Right renal cortex interstitium (tissue), 3 donors: ENCODE measurements around the gene OR12D2. TPM values are rescaled to one million over a fixed set of nuclear protein-coding genes. Genes with fewer than 3 reads are reported as not detected.
"Not testable (repeated sequence)": the region's sequence is repeated elsewhere in the genome, so short reads cannot be mapped to it uniquely, and the experiment has no call there.

Experiments
- DNase-seq, 3 donors: peaks; one replicate each; pipeline ENCODE4 v3.0.0-alpha.2; 2013; ENCODE audit warnings: low read depth in 3 of 3, low spot score in 2 of 3
- polyA plus RNA-seq, 3 donors: library from polyadenylated mRNA; unstranded; fragments of 120-200 nt; gene quantifications; one replicate each; pipeline ENCODE4 v1.2.1, GENCODE V29; 2013; ENCODE audit not compliant: insufficient read length in 3 of 3

OR12D2 gene
- not detected for polyA plus RNA-seq

DNA sequence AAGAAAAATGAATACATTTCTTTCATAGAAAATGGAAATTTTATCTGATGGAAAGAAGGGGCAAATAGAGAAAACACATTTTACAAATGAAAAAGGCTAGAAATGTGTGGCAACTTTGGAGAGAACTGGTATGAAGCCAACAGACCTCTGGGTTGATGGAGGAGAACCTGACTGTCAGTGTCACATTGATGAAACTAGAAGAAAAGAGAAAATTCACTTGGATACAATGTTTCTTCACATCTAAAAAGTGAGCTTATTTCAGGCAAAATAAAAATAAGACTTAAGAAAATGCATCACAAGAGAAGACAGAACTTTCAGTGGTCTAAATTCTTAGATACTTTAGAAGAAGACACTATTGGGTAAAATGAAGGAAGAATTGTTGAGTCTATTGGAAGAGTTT is at the start of gene OR12D2:
Gene OR12D2 (plus strand): TSS at position 301 of the 400 bp plus-strand sequence. CDS start 1,069 bp downstream, outside the sequence.
- DNase-seq = no peak

- DNase-seq = not testable (repeated sequence)
These were observed 46.1 kb upstream of the OR12D2 start for GRCh38 chr6:29349348-29349747.

DNA sequence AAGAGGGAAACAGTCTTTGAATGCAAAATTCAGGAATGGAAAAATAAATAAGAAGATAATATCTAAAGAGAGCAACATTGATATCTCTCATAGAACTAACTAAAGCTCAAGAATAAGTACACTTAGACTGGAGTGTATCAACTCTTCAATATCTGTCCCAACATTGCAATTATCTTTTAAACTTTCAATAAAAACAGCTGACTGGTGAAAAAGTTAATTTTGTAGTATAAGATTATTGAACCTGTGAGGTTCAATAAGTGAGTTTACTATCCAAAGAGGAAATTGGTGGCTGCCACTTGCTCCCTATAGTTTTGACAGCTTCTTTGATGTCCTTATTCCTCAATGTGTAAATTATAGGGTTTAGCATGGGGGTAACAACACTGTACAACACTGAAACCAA is 40.5 kb upstream of the OR12D2 start:
- DNase-seq = no peak

DNA sequence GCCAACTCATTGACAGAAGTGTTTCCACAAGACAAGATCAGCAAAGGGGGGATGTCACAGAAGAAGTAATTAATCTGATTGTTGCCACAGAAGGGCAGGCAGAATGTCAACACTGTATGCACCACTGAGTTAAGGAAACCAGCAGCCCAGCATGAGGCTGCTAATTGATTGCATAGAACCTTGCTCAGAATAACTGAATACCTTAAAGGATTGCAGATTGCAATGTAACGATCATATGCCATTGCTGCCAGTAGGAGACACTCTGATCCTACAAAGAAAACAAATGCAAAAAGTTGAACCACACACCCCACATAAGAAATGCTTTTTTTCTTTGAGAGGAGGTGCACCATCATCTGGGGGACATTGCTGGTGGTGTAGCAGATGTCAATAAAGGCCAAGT is 39.8 kb upstream of the OR12D2 start:
- DNase-seq = no peak

DNA sequence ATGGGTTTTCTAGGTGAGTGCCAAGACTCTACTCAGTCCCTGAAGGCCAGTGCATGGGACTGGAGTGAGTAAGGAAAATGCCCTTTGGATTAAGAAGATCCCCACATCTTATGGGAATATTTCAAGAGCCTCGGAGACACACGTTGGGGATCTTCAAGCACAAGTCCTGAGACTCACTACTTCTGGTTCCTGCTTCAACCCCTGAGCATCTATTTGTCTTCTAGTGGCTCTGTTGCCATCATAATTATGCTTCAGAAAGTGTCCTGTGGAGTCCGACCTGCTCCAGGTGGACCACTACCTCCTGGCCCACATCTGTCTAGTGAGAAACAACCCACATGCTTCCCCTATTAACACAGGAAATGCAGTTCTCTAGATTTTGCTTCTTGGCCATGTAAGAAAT is 26.7 kb upstream of the OR12D2 start, which contains the start of gene OR5V1:
Gene OR5V1 (minus strand): TSS at position 101 of the 400 bp plus-strand sequence. CDS start 12,670 bp downstream, outside the sequence.
- no peak for DNase-seq

DNA sequence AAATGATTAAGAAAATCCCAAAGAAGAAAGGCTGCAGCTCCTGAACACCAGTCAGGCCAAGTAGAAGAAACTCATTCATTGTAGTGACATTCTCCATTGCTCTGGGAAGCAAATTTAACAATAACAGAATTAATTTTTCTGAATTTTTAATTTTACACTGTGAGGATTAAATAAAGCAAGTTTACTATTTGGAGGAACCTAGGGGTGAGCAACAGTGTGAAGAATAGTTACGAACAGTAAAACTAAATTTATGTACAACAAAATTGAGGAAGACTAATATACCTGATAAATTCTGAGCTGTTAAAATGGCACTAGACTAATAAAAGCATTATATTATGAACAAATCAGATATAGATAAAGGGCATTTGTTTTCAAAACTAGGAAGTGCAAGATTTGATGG is 20.2 kb upstream of the OR12D2 start, which contains the start of gene OR12D3:
Gene OR12D3 (minus strand): TSS at position 101 of the 400 bp plus-strand sequence. CDS start 4 bp downstream, at position 97.
- no peak for DNase-seq

- DNase-seq = no peak
These were observed 19.4 kb upstream of the OR12D2 start for GRCh38 chr6:29376003-29376402.

DNA sequence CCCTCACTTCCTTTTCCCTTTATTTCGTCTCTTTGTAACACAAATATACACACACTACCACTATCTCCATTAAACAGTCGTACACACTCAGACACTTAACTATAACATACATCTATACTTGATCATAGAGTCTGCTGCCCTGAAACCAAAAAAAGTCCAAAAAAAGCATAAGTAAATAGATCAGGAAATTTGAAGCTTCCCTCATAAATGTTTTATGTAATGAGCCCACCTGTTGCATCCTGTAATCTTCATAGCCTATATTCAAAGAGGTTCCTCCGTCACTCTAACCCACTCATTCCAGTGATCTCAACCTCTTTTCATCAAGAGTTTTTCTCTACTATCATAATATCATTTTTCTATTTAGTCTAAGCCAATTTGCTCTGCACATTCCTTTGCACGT is 6.9 kb upstream of the OR12D2 start:
- DNase-seq = no peak

GRCh38 chr6:29399525-29399924 is 4.1 kb downstream of the OR12D2 start:
- DNase-seq = no peak

GRCh38 chr6:29403801-29404200 is 8.4 kb downstream of the OR12D2 start:
- DNase-seq = no peak

DNA sequence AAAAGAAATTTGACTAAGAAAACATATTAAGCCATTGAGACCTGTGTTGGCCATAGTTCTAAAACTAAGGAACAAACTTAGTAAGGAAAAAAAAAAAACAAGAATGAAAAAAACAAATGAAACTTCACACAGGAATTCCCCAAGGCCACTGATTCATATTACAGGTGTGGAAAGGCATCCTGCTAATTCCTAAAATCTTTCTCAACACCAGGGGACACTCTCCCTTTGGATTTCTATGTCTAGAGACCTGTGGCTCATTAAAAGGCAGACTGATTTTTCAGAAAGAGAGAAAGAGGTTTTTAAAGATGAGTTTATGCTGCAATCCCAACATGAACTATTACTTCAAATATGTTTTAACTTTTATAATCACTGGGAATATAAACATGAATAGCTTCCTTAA is 19.2 kb downstream of the OR12D2 start, which contains the start of gene OR12D1:
Gene OR12D1 (plus strand): TSS at position 341 of the 400 bp plus-strand sequence.
- DNase-seq = no peak

DNA sequence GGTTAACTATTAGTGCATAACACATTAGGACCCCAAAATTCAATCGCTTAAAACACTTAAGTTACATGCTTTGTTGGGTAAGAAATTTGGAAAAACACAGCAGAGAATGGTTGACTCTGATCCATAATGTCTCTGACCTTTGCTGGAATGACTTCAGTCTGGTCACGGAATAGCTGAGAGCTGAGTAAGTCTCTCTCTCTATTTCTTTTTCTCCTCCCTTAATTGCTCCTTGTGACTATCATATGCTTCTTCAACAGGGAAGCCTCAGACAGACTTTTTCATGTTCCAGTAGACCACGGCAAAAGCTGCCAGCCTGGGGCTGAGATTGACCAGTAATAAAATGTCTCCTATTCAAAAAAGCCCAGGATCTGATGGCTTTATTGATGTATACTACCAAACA is 24.1 kb downstream of the OR12D2 start:
- DNase-seq = no peak

DNA sequence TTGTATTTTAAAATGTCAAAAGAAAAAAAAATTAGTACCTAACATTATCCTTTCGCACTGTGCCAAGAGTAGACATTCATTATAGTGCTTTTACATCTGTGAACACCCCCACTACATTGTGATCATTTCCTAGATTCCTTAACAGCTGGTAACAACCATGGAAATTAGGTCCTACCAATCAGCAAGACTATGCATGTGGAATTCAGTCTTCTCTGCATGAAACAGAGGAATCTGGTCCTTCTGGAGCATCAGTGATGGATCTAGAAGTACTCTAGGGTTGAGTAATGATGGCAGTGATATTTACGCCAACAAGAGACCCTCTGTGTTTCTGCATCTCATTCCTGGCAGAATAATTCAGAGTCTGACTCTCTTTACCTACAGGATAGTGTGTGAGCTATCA is 28.7 kb downstream of the OR12D2 start:
- DNase-seq = no peak

GRCh38 chr6:29424575-29424974 is 29.1 kb downstream of the OR12D2 start:
- no peak for DNase-seq

- DNase-seq = no peak
These were observed 29.6 kb downstream of the OR12D2 start for GRCh38 chr6:29425075-29425474.

DNA sequence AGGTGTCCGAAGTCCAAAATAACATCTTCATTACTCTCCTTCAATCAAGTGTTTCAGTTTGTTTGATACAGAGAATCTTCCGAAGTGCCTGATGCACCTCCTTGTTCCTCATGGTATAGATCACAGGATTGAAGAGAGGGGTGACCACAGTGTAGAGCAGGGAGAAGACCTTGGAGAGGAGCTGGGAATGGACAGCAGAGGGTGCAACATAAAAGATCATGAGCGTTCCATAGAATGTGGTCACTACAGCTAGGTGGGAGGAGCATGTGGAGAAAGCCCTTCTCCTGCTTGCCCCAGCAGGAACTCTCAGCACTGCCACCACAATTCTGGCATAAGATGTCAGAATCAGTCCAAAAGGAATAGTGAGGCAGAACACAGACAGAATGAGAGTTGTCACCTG is 31.2 kb downstream of the OR12D2 start:
- DNase-seq = no peak

GRCh38 chr6:29436730-29437129 is 41.3 kb downstream of the OR12D2 start:
- not testable (repeated sequence) for DNase-seq

- no peak for DNase-seq
These were observed 43.6 kb downstream of the OR12D2 start, which contains the start of gene OR10C1 for GRCh38 chr6:29439006-29439405. OR10C1 (plus strand) TSS chr6:29439306; CDS start chr6:29440016, 710 bp downstream.

- no peak for DNase-seq
These were observed 47.3 kb downstream of the OR12D2 start for GRCh38 chr6:29442719-29443118.

- not testable (repeated sequence) for DNase-seq
These were observed 48.6 kb downstream of the OR12D2 start for GRCh38 chr6:29444031-29444430.
